Stimulated activated CD4-positive, alpha-beta T cell treated with anti-CD3 and anti-CD28 coated beads, TNF-alpha, amount 100 ng/mL, for 1 hour (primary cell): Measurements from ENCODE around the gene HERC4.
"Not testable (repeated sequence)": the region's sequence is repeated elsewhere in the genome, so short reads cannot be mapped to it uniquely, and the experiment has no call there.

Experiments
- DNase-seq, 3 donors: peaks; one replicate each; pipeline ENCODE4 v3.0.0-alpha.2; 2020; ENCODE audit warnings: low read depth in 3 of 3, low spot score in 1 of 3

HERC4 gene

GRCh38 chr10:67884842-67885670 lies 190.0 kb downstream of the HERC4 start:
- DNase-seq, result peak; percentile 44 to 63 (median 45)

- peak; percentile 82 to 93 (median 93) for DNase-seq
Observed at GRCh38 chr10:67884313-67884841, 190.7 kb downstream of the HERC4 start, which contains the start of gene SIRT1. Gene SIRT1, plus strand, starts transcription at chr10:67884656. Its CDS starts 66 bp downstream, at chr10:67884722.

- DNase-seq, result no peak
Observed at GRCh38 chr10:67883710-67884312, 191.3 kb downstream of the HERC4 start.

- no peak for DNase-seq
Observed at GRCh38 chr10:67878133-67878532, 196.9 kb downstream of the HERC4 start.

GRCh38 chr10:67877421-67877820 lies 197.7 kb downstream of the HERC4 start:
- DNase-seq, result not testable (repeated sequence)

- no peak for DNase-seq
Observed at GRCh38 chr10:67875340-67876238, 199.5 kb downstream of the HERC4 start.
